ENCODE results near the gene TLE1. TPM values are rescaled to one million over a fixed set of nuclear protein-coding genes. Genes with fewer than 3 reads are reported as not detected.

Gene TLE1
- total and polyA plus RNA-seq, 9 of the 15 experiments (the other 6 are each of a cell fraction or from before 2014, with no cell fraction given) = 0.11 TPM; not detected in 8

DNA sequence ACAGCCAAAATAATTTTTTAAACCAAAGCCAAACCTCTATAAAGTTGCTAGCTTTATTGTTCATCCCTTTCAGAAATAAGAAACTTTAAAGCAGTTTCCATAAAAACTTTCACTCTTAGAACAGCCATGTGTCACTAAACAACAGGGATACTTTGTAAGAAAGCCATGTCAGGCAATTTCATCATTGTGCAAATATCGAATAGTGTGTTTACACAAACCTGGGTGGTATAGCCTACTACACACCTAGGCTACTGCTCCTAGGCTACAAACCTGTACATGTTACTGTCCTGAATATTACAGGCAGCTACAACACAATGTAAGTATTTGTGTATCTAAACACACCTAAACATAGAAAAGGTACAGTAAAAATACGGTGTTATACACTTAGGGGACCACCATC, 59.9 kb downstream of the TLE1 start (continued):
- TF ChIP-seq, protein P1, sequence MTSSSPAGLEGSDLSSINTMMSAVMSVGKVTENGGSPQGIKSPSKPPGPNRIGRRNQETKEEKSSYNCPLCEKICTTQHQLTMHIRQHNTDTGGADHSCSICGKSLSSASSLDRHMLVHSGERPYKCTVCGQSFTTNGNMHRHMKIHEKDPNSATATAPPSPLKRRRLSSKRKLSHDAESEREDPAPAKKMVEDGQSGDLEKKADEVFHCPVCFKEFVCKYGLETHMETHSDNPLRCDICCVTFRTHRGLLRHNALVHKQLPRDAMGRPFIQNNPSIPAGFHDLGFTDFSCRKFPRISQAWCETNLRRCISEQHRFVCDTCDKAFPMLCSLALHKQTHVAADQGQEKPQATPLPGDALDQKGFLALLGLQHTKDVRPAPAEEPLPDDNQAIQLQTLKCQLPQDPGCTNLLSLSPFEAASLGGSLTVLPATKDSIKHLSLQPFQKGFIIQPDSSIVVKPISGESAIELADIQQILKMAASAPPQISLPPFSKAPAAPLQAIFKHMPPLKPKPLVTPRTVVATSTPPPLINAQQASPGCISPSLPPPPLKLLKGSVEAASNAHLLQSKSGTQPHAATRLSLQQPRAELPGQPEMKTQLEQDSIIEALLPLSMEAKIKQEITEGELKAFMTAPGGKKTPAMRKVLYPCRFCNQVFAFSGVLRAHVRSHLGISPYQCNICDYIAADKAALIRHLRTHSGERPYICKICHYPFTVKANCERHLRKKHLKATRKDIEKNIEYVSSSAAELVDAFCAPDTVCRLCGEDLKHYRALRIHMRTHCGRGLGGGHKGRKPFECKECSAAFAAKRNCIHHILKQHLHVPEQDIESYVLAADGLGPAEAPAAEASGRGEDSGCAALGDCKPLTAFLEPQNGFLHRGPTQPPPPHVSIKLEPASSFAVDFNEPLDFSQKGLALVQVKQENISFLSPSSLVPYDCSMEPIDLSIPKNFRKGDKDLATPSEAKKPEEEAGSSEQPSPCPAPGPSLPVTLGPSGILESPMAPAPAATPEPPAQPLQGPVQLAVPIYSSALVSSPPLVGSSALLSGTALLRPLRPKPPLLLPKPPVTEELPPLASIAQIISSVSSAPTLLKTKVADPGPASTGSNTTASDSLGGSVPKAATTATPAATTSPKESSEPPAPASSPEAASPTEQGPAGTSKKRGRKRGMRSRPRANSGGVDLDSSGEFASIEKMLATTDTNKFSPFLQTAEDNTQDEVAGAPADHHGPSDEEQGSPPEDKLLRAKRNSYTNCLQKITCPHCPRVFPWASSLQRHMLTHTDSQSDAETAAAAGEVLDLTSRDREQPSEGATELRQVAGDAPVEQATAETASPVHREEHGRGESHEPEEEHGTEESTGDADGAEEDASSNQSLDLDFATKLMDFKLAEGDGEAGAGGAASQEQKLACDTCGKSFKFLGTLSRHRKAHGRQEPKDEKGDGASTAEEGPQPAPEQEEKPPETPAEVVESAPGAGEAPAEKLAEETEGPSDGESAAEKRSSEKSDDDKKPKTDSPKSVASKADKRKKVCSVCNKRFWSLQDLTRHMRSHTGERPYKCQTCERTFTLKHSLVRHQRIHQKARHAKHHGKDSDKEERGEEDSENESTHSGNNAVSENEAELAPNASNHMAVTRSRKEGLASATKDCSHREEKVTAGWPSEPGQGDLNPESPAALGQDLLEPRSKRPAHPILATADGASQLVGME (CRISPR knock-in tag; IDR thresholded peaks at IDR 0.05) = no peak
- no peak for TF ChIP-seq GATAD2A (IDR thresholded peaks at IDR 0.05)
- TF ChIP-seq ILK (tag; IDR thresholded peaks at IDR 0.05; ENCODE audit: borderline replicate concordance, low read depth) = no peak
- TF ChIP-seq FOSL1 (tag; conservative IDR thresholded peaks at IDR 0.05) = no peak
- TF ChIP-seq ZBTB17 (CRISPR knock-in tag; IDR thresholded peaks at IDR 0.05) = no peak
- no peak for TF ChIP-seq ZEB2 (IDR thresholded peaks at IDR 0.05)
- TF ChIP-seq, protein P2, sequence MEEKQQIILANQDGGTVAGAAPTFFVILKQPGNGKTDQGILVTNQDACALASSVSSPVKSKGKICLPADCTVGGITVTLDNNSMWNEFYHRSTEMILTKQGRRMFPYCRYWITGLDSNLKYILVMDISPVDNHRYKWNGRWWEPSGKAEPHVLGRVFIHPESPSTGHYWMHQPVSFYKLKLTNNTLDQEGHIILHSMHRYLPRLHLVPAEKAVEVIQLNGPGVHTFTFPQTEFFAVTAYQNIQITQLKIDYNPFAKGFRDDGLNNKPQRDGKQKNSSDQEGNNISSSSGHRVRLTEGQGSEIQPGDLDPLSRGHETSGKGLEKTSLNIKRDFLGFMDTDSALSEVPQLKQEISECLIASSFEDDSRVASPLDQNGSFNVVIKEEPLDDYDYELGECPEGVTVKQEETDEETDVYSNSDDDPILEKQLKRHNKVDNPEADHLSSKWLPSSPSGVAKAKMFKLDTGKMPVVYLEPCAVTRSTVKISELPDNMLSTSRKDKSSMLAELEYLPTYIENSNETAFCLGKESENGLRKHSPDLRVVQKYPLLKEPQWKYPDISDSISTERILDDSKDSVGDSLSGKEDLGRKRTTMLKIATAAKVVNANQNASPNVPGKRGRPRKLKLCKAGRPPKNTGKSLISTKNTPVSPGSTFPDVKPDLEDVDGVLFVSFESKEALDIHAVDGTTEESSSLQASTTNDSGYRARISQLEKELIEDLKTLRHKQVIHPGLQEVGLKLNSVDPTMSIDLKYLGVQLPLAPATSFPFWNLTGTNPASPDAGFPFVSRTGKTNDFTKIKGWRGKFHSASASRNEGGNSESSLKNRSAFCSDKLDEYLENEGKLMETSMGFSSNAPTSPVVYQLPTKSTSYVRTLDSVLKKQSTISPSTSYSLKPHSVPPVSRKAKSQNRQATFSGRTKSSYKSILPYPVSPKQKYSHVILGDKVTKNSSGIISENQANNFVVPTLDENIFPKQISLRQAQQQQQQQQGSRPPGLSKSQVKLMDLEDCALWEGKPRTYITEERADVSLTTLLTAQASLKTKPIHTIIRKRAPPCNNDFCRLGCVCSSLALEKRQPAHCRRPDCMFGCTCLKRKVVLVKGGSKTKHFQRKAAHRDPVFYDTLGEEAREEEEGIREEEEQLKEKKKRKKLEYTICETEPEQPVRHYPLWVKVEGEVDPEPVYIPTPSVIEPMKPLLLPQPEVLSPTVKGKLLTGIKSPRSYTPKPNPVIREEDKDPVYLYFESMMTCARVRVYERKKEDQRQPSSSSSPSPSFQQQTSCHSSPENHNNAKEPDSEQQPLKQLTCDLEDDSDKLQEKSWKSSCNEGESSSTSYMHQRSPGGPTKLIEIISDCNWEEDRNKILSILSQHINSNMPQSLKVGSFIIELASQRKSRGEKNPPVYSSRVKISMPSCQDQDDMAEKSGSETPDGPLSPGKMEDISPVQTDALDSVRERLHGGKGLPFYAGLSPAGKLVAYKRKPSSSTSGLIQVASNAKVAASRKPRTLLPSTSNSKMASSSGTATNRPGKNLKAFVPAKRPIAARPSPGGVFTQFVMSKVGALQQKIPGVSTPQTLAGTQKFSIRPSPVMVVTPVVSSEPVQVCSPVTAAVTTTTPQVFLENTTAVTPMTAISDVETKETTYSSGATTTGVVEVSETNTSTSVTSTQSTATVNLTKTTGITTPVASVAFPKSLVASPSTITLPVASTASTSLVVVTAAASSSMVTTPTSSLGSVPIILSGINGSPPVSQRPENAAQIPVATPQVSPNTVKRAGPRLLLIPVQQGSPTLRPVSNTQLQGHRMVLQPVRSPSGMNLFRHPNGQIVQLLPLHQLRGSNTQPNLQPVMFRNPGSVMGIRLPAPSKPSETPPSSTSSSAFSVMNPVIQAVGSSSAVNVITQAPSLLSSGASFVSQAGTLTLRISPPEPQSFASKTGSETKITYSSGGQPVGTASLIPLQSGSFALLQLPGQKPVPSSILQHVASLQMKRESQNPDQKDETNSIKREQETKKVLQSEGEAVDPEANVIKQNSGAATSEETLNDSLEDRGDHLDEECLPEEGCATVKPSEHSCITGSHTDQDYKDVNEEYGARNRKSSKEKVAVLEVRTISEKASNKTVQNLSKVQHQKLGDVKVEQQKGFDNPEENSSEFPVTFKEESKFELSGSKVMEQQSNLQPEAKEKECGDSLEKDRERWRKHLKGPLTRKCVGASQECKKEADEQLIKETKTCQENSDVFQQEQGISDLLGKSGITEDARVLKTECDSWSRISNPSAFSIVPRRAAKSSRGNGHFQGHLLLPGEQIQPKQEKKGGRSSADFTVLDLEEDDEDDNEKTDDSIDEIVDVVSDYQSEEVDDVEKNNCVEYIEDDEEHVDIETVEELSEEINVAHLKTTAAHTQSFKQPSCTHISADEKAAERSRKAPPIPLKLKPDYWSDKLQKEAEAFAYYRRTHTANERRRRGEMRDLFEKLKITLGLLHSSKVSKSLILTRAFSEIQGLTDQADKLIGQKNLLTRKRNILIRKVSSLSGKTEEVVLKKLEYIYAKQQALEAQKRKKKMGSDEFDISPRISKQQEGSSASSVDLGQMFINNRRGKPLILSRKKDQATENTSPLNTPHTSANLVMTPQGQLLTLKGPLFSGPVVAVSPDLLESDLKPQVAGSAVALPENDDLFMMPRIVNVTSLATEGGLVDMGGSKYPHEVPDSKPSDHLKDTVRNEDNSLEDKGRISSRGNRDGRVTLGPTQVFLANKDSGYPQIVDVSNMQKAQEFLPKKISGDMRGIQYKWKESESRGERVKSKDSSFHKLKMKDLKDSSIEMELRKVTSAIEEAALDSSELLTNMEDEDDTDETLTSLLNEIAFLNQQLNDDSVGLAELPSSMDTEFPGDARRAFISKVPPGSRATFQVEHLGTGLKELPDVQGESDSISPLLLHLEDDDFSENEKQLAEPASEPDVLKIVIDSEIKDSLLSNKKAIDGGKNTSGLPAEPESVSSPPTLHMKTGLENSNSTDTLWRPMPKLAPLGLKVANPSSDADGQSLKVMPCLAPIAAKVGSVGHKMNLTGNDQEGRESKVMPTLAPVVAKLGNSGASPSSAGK (IDR thresholded peaks at IDR 0.05) = no peak
- TF ChIP-seq NCOR1 (IDR thresholded peaks at IDR 0.05) = no peak
- TF ChIP-seq SUPT5H (IDR thresholded peaks at IDR 0.05) = no peak
- TF ChIP-seq, protein P3, sequence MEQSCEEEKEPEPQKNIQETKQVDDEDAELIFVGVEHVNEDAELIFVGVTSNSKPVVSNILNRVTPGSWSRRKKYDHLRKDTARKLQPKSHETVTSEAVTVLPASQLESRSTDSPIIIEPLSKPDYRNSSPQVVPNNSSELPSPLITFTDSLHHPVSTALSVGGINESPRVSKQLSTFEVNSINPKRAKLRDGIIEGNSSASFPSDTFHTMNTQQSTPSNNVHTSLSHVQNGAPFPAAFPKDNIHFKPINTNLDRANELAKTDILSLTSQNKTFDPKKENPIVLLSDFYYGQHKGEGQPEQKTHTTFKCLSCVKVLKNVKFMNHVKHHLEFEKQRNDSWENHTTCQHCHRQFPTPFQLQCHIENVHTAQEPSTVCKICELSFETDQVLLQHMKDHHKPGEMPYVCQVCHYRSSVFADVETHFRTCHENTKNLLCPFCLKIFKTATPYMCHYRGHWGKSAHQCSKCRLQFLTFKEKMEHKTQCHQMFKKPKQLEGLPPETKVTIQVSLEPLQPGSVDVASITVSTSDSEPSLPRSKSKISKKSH (CRISPR knock-in tag; IDR thresholded peaks at IDR 0.05) = no peak
- TF ChIP-seq NFYB (IDR thresholded peaks at IDR 0.05; ENCODE audit: extremely low read depth, insufficient read length) = no peak
